GM23248 (cell line): ENCODE data around the gene AGL. TPM values are rescaled to one million over a fixed set of nuclear protein-coding genes. Genes with fewer than 3 reads are reported as not detected.

Experiments used
- DNase-seq: peaks from one replicate; pipeline ENCODE4 v3.0.0-alpha.2; 2015
- H2AFZ ChIP-seq: fragments of 200-600 bp; sonication (generic); 2 replicates; pipeline ENCODE4 v1.6.1; 2016; ENCODE audit warnings: antibody characterized with exemption
- H3F3A ChIP-seq: fragments of 200-600 bp; sonication (generic); 2 replicates; pipeline ENCODE4 v1.6.1; 2016; ENCODE audit warnings: mild to moderate bottlenecking, antibody characterized with exemption, mixed run types; ENCODE audit not compliant: insufficient read depth
- H3K27ac ChIP-seq: fragments of 200-600 bp; sonication (generic); 2 replicates; pipeline ENCODE4 v1.5.1; 2016; ENCODE audit warnings: mild to moderate bottlenecking
- H3K27me3 ChIP-seq: fragments of 200-600 bp; sonication (generic); replicated peaks from 2 replicates; pipeline ENCODE4 v1.6.1; 2016; ENCODE audit warnings: mild to moderate bottlenecking; ENCODE audit not compliant: insufficient read depth
- H3K36me3 ChIP-seq: fragments of 200-600 bp; sonication (generic); 2 replicates; pipeline ENCODE4 v1.6.1; 2016; ENCODE audit warnings: low read depth, mild to moderate bottlenecking
- H3K4me1 ChIP-seq: fragments of 200-600 bp; sonication (generic); 2 replicates; pipeline ENCODE4 v1.6.1; 2016; ENCODE audit warnings: mild to moderate bottlenecking; ENCODE audit not compliant: insufficient read depth
- H3K4me2 ChIP-seq: fragments of 200-600 bp; sonication (generic); one replicate; pipeline ENCODE4 v1.6.1; 2016; ENCODE audit warnings: mild to moderate bottlenecking; ENCODE audit not compliant: unreplicated experiment
- H3K4me3 ChIP-seq: fragments of 200-600 bp; sonication (generic); 2 replicates; pipeline ENCODE4 v1.5.1; 2016; ENCODE audit warnings: mild to moderate bottlenecking
- H3K79me2 ChIP-seq: fragments of 200-600 bp; sonication (generic); 2 replicates; pipeline ENCODE4 v1.6.1; 2016; ENCODE audit warnings: mild to moderate bottlenecking; ENCODE audit not compliant: insufficient read depth
- H3K9ac ChIP-seq: fragments of 200-600 bp; sonication (generic); 2 replicates; pipeline ENCODE4 v1.6.1; 2016; ENCODE audit warnings: mild to moderate bottlenecking
- H3K9me2 ChIP-seq: fragments of 200-600 bp; sonication (generic); 2 replicates; pipeline ENCODE4 v1.6.1; 2016; ENCODE audit warnings: mixed run types, mild to moderate bottlenecking, moderate library complexity; ENCODE audit not compliant: insufficient read depth
- H3K9me3 ChIP-seq: fragments of 200-600 bp; sonication (generic); one replicate; pipeline ENCODE4 v1.6.1; 2017; ENCODE audit warnings: low read depth
- H4K20me1 ChIP-seq: fragments of 200-600 bp; sonication (generic); 2 replicates; pipeline ENCODE4 v1.6.0; 2016; ENCODE audit not compliant: insufficient read depth
- EZH2 ChIP-seq: fragments of 200-600 bp; sonication (generic); IDR thresholded peaks from 2 replicates; pipeline ENCODE4 v1.6.1; 2018; ENCODE audit warnings: antibody characterized with exemption, mild to moderate bottlenecking; ENCODE audit not compliant: insufficient read depth, poor library complexity, severe bottlenecking
- EZH2phosphoT487 ChIP-seq: fragments of 200-600 bp; sonication (generic); IDR thresholded peaks from 2 replicates; pipeline ENCODE4 v1.6.1; 2018; ENCODE audit warnings: antibody characterized with exemption, moderate library complexity, mild to moderate bottlenecking, low read depth; ENCODE audit not compliant: insufficient read depth
- WGBS, 2 experiments: methylation state at CpG; one replicate each; pipeline ENCODE4 v1.1.6; 2015 to 2017; ENCODE audit warnings: low lambda C conversion rate in 2 of 2, low coverage in 1 of 2; ENCODE audit errors: missing lambda C conversion rate in 2 of 2; 5-methylcytosine and 5-hydroxymethylcytosine counted together
- in situ Hi-C: fragments of 300-500 bp; cut with MboI; formaldehyde crosslinking; loops from 2 replicates; pipeline ENCODE4 v1.15.0; 2020
- polyA plus RNA-seq: library from polyadenylated mRNA; unstranded; fragments of >200 nt; fragmentation: Nextera tagmentation; extraction: Ambion mirVana; gene quantifications from 2 replicates; pipeline ENCODE4 v1.2.1, GENCODE V29; 2016
- total RNA-seq: library from RNA; depleted of rRNA; stranded (reverse); fragments of >200 nt; shearing (Covaris generic); gene quantifications from 2 replicates; pipeline ENCODE4 v1.2.3, GENCODE V29; 2014

Gene AGL
- total and polyA plus RNA-seq, 2 experiments from 2014 or later = 5.5 to 8.0 TPM

DNA sequence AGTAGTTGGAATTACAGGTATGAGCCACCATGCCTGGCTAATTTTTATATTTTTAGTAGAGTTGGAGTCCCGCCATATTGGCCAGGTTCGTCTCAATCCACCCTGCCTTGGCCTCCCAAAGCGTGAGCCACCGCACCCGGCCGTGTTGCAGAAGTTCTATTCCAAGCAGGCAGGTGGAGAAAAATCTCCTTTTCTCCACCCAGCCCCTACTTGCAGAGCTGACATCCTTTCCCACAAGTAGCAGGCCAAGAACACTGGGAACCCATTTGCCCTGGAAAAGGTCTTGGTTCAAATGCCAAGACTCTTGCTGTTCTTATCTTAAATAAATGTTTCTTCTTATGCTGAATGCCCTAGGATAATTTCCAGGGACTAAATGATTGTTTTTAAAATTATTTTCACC is 17.5 kb downstream of the AGL start:
- H4K20me1 ChIP-seq = no peaks in the 10 kb centered on the region
- no peaks in the 10 kb centered on the region for H3K79me2 ChIP-seq
- no peak overlapping the region for H3K27ac ChIP-seq
- no peaks in the 10 kb centered on the region for H3K9me3 ChIP-seq
- no peak overlapping the region for H2AFZ ChIP-seq
- WGBS, 2 experiments = 83 to 95% methylated on average over 5 to 6 of the region's 6 CpGs
- in situ Hi-C loops = no loop called here
- H3F3A ChIP-seq = peaks cover 6% of the 10 kb centered on the region; the same call in 1 of the 2 replicates
- no peak overlapping the region for H3K9ac ChIP-seq
- TF ChIP-seq EZH2 (no peak), EZH2phosphoT487 (no peak)
- no peaks in the 10 kb centered on the region for H3K36me3 ChIP-seq
- DNase-seq = no peak
- no peak overlapping the region for H3K4me2 ChIP-seq
- H3K27me3 ChIP-seq = no peaks in the 10 kb centered on the region
- H3K4me1 ChIP-seq = peaks cover 4% of the 10 kb centered on the region; the same call in 1 of the 2 replicates
- H3K9me2 ChIP-seq = no peaks in the 10 kb centered on the region
- H3K4me3 ChIP-seq = no peak overlapping the region

DNA sequence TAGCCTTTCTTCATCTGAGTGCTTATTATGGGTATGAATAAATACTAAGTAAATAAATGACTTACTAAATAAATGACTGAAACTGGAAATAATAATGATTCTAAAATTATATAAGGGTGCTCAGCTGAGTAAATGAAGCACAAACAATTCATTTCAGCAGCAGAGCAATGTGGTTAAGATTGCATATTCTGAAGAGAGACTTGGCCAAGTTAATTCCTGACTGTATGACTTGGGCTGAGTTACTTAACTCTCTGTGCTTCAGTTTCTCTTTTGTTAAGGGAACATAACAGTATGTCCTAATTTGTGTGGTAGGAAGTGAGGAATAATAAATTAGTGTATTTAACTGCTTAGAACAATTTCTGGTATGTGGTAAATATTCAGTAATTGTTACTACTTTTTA is 19.1 kb downstream of the AGL start:
- no peak overlapping the region for H2AFZ ChIP-seq
- H3K4me3 ChIP-seq = no peak overlapping the region
- no peaks in the 10 kb centered on the region for H3K9me2 ChIP-seq
- DNase-seq = peak; percentile 70
- H3F3A ChIP-seq = peaks cover 6% of the 10 kb centered on the region; the same call in 1 of the 2 replicates
- H3K4me1 ChIP-seq = peaks cover 4% of the 10 kb centered on the region; the same call in 1 of the 2 replicates
- no peaks in the 10 kb centered on the region for H3K79me2 ChIP-seq
- no peaks in the 10 kb centered on the region for H3K36me3 ChIP-seq
- no peak overlapping the region for H3K9ac ChIP-seq
- no peaks in the 10 kb centered on the region for H3K27me3 ChIP-seq
- in situ Hi-C loops = no loop called here
- H4K20me1 ChIP-seq = no peaks in the 10 kb centered on the region
- H3K27ac ChIP-seq = no peak overlapping the region
- no peak overlapping the region for H3K4me2 ChIP-seq
- H3K9me3 ChIP-seq = no peaks in the 10 kb centered on the region
- TF ChIP-seq EZH2 = no peak
- no peak for TF ChIP-seq EZH2phosphoT487

DNA sequence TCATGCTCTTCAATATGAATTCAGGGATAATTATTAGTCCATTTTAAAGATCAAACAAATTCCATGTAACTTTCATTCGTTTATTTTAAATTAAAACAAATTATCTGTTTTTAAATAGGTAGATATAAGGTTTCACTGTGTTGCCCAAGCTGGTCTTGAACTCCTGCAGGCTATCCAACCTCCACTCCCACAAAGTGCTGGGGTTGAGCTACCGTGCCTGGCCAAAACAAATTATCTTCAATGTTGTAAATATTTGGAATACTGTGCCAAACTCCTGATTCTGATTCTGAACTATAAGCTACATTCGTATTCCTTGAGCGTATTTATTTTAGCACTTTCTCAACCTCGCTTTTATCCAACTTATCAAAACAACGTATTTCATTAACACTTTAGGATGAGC is 19.6 kb downstream of the AGL start:
- H2AFZ ChIP-seq = no peak overlapping the region
- H3K9ac ChIP-seq = no peak overlapping the region
- H3K4me3 ChIP-seq = no peak overlapping the region
- TF ChIP-seq EZH2 (no peak), EZH2phosphoT487 (no peak)
- H3K4me1 ChIP-seq = peaks cover 4% of the 10 kb centered on the region; the same call in 1 of the 2 replicates
- in situ Hi-C loops = no loop called here
- DNase-seq = no peak
- no peaks in the 10 kb centered on the region for H3K9me3 ChIP-seq
- no peaks in the 10 kb centered on the region for H4K20me1 ChIP-seq
- no peaks in the 10 kb centered on the region for H3K36me3 ChIP-seq
- WGBS, 2 experiments = 90 to 97% methylated on average over 6 of the region's 6 CpGs
- H3K27ac ChIP-seq = no peak overlapping the region
- H3K27me3 ChIP-seq = no peaks in the 10 kb centered on the region
- peaks cover 6% of the 10 kb centered on the region; the same call in 1 of the 2 replicates for H3F3A ChIP-seq
- H3K79me2 ChIP-seq = no peaks in the 10 kb centered on the region
- no peak overlapping the region for H3K4me2 ChIP-seq
- H3K9me2 ChIP-seq = no peaks in the 10 kb centered on the region

- H3K27ac ChIP-seq = no peak overlapping the region
- TF ChIP-seq EZH2phosphoT487 = no peak
- no peak for TF ChIP-seq EZH2
- H2AFZ ChIP-seq = no peak overlapping the region
- H3K79me2 ChIP-seq = no peaks in the 10 kb centered on the region
- H4K20me1 ChIP-seq = no peaks in the 10 kb centered on the region
- no peaks in the 10 kb centered on the region for H3K9me3 ChIP-seq
- H3K4me1 ChIP-seq = peaks cover 4% of the 10 kb centered on the region; the same call in 1 of the 2 replicates
- peaks cover 6% of the 10 kb centered on the region; the same call in 1 of the 2 replicates for H3F3A ChIP-seq
- WGBS, 2 experiments = 92 to 94% methylated on average over 1 of the region's 1 CpG
- in situ Hi-C loops = no loop called here
- no peak for DNase-seq
- H3K9me2 ChIP-seq = no peaks in the 10 kb centered on the region
- H3K27me3 ChIP-seq = no peaks in the 10 kb centered on the region
- no peak overlapping the region for H3K4me3 ChIP-seq
- H3K9ac ChIP-seq = no peak overlapping the region
- no peak overlapping the region for H3K4me2 ChIP-seq
- no peaks in the 10 kb centered on the region for H3K36me3 ChIP-seq
These were observed 21.9 kb downstream of the AGL start for GRCh38 chr1:99872063-99872462.

- Histone ChIP-seq H3K79me2 (no peaks in the 10 kb centered on the region), H3K27ac (no peak overlapping the region), H3K27me3 (no peaks in the 10 kb centered on the region), H2AFZ (no peak overlapping the region), H3K4me3 (no peak overlapping the region), H3K4me1 (no peaks in the 10 kb centered on the region), H3K9me3 (no peaks in the 10 kb centered on the region), H3K36me3 (peaks cover 3% of the 10 kb centered on the region; the same call in 1 of the 2 replicates), H3K4me2 (no peak overlapping the region), H3K9me2 (no peaks in the 10 kb centered on the region), H3K9ac (no peak overlapping the region), H3F3A (no peaks in the 10 kb centered on the region), H4K20me1 (no peaks in the 10 kb centered on the region)
- no peak for TF ChIP-seq EZH2
- no peak for TF ChIP-seq EZH2phosphoT487
- whole genome bisulfite sequencing, 2 experiments = 84 to 91% methylated on average over 3 of the region's 3 CpGs
- in situ Hi-C loops = no loop called here
- DNase-seq = no peak
These were observed 27.4 kb downstream of the AGL start for GRCh38 chr1:99877568-99877967.
